ENCODE measurements around the gene LGALSL.

The LGALSL gene

GRCh38 chr2:64502860-64503259, 48.9 kb downstream of the LGALSL start:
- FAIRE-seq, result no peak

GRCh38 chr2:64504774-64505720, 51.1 kb downstream of the LGALSL start:
- no peak for FAIRE-seq

- FAIRE-seq, result no peak
These were observed 52.7 kb downstream of the LGALSL start for GRCh38 chr2:64506686-64507085.

Measured in G401.6 (cell line).